LNCAP (cell line): ENCODE measurements around the gene ZNG1F.
"Not testable (repeated sequence)": the region's sequence is repeated elsewhere in the genome, so short reads cannot be mapped to it uniquely, and the experiment has no call there.

ENCODE experiments used
- CTCF ChIP-seq: fragments of 450-650 bp; IDR thresholded peaks from 2 replicates; pipeline ENCODE4 v1.5.1; 2017; ENCODE audit warnings: mild to moderate bottlenecking

Gene ZNG1F

GRCh38 chr9:41189217-41189616 lies at the start of gene ZNG1F:
ZNG1F (minus strand) TSS chr9:41189317; CDS start chr9:41189258, 59 bp downstream.
- not testable (repeated sequence) for TF ChIP-seq CTCF

- TF ChIP-seq CTCF = no peak
Observed at GRCh38 chr9:41229408-41230401, 40.6 kb upstream of the ZNG1F start.

- not testable (repeated sequence) for TF ChIP-seq CTCF
Observed at GRCh38 chr9:41128581-41128980, 60.5 kb downstream of the ZNG1F start, which contains the start of gene FOXD4L6. FOXD4L6 (minus strand) TSS chr9:41128681; CDS start chr9:41128383, 298 bp downstream.

GRCh38 chr9:41088450-41089059 lies 100.6 kb downstream of the ZNG1F start:
- TF ChIP-seq CTCF = peak; percentile 47; the same call in 1 of the 2 replicates
